GM18858 (cell line): ENCODE data around the gene SCT.

Source experiments
- ATAC-seq: cut with Tn5 transposase; IDR thresholded peaks from one replicate; pipeline ENCODE4 v1.9.1; 2021; ENCODE audit not compliant: unreplicated experiment

The SCT gene

DNA sequence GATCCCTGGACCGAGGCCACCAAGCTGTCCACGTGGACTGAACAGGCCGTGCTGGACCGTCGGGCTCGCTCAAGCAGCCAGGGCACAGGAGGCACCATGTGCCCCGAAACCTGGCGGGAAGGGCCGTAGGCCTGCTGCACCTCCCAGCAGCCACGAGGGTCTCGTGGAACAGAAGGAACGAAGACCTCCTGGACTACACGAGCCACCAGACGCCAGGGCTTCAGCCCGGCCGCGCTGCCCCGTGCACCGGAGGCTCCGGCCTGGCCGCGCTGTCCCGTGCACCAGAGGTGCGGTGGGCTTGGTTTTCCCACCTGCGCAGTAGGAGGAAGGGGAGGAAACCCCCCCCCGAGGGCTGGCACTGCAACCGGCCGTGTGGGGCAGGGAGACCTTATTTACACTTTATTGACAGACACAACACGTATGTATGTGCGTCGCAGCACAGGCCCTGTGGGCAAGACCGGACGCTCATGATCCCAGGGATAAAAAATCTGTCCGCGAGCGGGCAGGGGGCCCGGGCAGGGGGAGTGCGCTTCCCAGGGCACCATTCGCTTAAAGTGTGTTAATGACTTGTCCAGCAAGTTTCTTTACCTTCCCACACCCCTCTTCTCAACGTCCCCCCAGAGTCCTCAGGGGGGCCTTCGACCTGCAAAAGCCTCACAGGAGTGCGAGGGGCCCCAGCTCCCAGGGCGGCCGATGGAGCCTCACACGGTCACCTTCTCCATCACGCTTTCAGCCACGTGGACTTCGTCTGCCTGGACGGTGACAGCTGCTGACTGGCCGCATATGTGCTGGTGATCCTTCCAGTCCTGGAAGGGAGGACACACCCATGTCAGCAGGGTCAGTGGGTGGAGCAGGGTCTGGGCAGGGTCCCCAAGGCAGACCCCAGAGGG lies 17.1 kb upstream of the SCT start:
- ATAC-seq = no peak

DNA sequence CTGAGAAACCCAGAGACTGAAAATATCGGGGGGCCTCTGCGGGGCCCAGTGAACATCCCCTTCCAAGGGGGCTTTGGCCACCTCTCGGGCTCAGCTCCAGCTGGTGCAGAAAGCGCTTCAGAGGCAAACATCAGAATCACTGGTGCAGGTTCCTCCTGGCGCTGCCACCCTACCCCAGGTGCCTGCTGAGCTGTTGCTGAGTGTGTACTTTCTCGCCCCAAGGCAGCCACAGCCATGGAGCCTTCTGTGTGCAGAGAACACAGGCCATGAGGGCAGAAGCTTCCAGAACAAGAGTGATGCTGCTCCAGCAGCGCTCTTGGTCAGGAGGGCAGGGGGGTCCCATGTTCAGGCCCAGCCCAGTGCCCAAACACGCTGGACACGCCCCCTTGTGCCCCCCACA lies 16.4 kb upstream of the SCT start:
- ATAC-seq = no peak

DNA sequence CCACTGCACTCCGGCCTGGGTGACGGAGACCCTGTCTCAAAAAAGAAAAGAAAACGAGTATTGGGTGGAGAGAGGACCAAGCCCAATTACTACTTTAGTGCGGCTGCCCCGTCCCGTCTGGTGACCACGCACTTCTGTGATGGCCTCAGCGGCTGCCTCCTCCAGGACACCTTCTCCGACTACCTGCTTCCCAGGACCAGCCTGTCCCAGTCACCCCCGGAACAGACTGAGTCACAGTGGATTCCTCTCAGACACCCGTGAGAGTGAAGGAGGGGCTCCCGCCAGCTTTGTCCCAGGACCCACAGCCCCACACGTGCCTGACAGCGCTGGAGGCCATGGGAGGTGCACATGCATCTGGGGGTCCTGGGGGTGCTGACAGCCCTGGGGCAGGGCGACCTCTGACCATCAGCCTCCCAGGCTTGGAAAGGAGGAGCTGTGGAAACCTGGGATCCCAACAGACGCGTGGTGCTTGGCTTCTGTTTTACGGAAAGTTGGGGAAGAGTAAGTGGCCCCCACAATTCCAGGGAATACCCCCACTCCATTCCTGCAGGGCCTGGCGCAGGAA lies 14.9 kb upstream of the SCT start:
- no peak for ATAC-seq

DNA sequence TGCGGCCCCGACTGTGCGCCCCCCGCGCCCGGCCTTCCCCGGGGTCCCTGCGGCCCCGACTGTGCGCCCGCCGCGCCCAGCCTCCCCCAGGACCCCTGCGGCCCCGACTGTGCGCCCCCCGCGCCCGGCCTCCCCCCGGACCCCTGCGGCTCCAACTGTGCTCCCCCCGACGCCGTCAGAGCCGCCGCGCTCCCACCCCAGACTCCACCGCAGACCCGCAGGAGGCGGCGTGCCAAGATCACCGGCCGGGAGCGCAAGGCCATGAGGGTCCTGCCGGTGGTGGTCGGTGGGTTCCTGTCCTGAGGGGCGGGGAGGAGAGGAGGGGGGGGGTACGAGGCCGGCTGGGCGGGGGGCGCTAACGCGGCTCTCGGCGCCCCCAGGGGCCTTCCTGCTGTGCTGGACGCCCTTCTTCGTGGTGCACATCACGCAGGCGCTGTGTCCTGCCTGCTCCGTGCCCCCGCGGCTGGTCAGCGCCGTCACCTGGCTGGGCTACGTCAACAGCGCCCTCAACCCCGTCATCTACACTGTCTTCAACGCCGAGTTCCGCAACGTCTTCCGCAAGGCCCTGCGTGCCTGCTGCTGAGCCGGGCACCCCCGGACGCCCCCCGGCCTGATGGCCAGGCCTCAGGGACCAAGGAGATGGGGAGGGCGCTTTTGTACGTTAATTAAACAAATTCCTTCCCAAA lies 13.2 kb upstream of the SCT start:
- ATAC-seq = no peak

DNA sequence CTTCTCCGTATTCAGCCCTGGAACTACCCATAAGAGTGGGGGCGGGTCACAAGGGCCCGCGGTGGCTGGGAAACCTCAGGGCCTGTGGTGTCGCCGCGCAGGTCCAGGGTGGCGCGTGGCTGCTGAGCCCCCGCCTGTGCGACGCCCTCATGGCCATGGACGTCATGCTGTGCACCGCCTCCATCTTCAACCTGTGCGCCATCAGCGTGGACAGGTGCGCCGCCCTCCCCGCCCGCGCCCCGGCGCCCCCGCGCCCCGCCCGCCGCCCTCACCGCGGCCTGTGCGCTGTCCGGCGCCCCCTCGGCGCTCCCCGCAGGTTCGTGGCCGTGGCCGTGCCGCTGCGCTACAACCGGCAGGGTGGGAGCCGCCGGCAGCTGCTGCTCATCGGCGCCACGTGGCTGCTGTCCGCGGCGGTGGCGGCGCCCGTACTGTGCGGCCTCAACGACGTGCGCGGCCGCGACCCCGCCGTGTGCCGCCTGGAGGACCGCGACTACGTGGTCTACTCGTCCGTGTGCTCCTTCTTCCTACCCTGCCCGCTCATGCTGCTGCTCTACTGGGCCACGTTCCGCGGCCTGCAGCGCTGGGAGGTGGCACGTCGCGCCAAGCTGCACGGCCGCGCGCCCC lies 12.5 kb upstream of the SCT start:
- no peak for ATAC-seq

DNA sequence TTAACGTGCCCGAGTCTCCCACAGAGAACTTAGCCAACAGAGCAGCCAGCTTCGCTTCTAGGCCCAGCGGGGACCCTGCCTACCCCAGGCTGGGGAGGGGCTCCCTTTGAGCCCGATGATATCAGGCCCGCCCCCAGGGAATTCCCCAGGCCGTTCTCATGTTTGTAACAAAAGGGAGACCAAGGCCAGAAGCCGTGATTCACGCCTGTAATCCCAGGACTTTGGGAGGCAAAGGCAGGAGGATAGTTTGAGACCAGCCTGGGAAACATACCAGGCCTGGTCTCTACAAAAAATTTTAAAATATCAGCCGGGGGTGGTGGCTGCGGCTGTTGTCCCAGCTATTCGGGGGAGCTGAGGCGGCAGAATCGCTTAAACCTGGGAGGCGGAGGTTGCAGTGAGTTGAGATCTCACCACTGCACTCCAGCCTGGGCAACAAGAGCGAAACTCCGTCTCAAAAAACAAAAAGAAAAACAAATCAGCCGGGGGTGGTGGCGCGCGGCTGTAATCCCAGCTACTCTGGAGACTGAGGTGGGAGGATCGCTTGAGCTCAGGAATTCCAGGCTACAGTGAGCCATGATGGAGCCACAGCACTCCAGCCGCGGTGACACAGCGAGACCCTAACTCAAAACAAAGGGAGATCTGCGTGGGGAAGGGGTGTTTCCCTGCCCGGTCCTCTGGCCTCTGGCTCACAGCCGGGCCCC lies 11.8 kb upstream of the SCT start:
- no peak for ATAC-seq

DNA sequence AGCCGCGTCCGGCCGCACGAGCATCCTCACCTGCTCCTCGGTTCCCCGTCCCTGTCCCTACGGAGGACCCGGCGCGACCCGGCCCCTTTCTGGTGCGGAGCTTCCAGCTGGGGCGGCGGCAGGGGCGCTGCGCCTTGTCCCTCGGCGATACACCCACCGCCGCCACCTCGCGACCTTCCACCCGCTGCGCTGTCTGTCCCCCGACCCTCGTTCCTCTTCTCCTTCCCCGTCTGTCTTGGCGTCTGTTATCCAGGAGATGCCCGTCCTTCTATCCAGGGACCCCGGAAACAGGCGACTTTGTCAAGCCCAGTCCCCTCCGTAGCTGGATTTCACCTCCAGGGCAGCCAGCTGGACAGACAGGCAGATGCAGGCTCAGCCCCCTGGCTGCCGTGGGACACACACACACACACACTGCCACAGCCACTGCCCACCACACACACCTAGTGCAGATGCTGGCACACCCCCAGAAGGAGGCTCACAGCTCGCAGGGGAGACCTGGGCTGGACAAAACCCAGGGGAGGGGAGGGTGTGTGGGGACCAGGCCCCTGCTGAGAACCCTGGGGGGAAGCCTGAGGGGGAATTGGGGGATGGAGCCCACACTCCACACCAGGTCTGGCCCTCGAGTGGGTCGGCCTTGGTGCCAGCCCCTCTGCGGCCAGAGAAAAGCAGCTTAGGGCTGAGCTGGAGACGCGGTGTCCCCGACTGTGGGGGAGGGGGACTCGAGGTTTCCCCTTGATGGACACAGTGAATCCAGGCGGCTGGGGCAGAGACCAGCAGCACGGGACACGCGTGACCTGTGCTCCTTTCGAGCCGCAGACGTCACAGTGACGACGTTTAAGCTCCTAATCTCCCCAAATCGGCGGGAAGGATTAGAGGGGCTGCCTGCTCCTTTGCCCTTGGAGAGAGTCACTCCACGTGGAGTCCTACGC lies 10.9 kb upstream of the SCT start:
- ATAC-seq = no peak

DNA sequence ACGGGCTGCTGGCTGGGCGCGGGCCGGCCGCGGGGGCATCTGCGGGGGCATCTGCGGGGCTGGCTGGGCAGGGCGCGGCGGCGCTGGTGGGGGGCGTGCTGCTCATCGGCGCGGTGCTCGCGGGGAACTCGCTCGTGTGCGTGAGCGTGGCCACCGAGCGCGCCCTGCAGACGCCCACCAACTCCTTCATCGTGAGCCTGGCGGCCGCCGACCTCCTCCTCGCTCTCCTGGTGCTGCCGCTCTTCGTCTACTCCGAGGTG lies 10.3 kb upstream of the SCT start:
- no peak for ATAC-seq

DNA sequence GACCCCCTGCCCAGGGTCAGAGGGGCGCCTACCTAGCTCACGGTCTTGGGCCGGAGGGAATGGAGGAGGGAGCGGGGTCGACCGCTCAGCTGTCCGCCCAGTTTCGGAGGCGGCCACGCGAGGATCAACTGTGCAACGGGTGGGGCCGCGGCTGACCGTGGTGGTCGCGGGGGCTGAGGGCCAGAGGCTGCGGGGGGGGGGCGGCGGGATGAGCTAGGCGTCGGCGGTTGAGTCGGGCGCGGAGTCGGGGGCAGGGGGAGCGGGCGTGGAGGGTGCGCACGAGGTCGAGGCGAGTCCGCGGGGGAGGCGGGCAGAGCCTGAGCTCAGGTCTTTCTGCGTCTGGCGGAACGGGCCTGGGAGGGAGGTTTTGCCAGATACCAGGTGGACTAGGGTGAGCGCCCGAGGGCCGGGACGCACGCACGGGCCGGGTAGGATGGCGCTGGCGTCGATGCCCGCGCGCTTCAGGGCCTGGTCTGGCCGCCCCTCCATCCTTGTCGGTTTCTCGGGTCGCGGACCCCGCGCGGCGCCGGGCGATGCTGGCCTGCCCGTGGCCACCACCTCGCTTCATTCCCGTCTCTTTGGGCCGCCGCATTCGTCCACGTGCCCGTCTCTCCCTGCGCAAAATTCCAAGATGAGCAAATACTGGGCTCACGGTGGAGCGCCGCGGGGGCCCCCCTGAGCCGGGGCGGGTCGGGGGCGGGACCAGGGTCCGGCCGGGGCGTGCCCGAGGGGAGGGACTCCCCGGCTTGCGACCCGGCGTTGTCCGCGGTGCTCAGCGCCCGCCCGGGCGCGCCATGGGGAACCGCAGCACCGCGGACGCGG lies 9.7 kb upstream of the SCT start, which contains the start of gene DRD4:
TSS of gene DRD4 (plus strand) at position 759 of the 822 bp plus-strand sequence. CDS start at position 795, 36 bp downstream.
- ATAC-seq = no peak

DNA sequence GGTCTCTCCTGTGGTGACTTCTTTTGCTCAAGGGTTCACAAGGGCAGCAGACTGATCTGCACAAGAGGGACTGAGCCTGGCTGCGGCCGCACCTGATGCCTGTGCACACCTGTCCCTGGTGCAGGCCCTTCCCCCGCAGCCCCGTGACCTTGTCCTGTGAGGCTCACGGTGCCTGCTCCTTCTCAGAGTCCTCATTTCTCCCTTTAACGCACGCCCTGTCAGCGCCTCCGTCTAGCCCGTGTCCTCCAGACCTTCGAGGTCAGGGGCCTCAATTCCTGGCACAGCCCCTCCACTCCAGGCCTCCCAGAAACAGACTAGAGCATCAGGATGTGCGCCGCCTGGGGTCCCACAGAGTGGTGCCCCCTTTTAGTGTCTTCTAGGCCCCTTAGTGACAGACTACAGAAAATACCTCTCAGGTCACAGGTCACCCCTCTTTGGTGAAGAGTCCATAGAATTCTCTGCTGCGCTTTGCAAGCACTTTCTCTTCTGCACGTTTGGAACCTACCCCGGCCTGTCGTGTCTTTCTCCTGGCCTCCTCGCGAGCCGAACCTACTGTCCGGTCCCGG lies 9.0 kb upstream of the SCT start:
- ATAC-seq = no peak

DNA sequence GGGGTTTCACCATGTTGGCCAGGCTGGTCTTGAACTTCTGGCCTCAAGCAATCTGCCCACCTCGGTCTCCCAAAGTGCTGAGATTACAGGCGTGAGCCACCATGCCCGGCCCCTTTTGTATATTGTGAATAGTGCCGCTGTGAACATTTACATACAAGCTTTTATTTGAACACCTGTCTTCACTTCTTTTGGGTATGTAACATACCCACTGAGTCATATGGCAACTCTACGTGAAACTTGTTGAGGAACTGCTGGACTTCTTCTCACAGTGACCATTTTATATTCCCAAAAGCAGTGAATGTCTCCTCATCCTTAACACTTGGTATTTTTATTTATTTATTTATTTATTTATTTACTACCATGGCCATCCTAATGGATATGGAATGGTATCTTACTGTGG lies 3.9 kb upstream of the SCT start:
- ATAC-seq = no peak

DNA sequence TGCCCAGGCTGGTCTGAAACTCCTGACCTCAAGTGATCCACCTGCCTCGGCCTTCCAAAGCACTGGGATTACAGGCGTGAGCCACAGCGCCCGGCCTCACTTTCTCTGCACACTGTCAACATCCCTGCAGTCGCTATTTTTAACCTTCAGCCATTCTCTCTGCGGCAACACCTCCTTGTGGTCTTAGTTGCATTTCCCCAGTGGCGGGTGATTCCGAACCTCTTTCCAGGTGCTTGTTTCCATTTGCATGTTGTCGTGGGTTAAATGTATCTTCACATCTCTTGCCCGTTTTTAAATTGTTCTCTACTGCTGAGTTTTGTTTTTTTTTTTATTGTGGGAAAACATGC lies 2.2 kb upstream of the SCT start:
- no peak for ATAC-seq

DNA sequence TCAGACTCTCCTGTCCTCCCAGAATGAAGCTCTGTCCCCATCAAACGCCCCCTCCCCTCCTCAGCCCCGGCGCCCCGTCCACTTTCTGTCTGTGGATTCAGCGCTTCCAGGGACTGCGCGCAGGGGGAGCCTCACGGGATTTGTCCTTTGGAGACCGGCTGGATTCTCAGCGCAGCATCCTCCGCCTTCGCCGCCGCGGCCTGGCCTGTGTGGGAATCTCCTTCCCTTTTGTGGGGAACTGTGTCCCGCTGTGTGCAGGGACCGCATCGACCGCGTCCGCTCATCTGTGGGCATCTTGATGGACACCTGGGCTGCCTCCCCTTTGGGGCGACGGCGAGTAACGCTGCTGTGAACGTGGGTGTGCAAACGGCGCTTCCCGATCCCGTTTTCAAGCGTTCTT lies 1.1 kb upstream of the SCT start:
- ATAC-seq = no peak

DNA sequence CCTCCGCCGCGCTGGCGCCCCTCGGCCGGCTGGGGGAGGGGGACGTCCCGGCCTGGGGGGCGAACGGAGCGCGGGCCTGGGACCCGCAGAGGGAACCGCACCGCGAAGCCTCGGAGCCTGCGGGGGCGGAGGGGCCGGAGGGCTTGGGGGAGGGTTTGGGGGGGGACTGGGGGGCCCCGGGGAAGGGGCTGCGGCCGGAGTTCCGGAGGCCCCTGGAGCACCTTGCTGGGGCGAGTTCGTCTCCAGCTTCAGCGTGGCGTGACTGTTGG lies 261 bp upstream of the SCT start:
- ATAC-seq = no peak

DNA sequence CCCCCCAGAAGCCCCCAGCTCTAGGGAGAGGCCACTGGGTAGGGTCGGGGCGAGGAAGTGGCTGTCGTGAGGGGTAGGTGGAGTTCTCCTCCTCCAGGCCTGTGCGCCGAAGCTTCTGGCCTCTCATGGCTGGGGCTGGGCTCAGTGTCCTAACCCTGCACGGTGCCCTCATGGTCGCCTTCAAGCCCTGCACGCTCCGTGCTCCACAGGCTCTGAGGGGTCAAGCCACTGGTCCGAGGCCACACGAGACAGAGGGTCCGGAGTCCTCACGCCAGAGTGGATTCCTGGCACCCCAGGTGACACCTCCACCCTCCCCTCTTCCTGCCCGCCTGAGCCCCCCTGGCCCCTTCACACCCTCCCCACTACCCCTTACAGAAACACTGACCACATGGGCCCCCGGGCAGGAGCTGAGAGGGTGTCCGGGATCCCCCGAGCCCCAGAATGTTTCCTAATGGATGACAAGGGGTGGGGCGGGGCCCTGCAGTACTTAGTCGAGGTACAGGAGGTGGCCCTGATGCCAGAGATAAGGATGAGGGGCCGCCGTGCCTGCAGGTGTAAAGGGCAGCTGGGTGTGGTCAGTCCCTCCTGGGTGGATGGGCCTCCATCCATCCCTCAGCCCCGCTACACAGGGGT lies 1.2 kb downstream of the SCT start:
- no peak for ATAC-seq

DNA sequence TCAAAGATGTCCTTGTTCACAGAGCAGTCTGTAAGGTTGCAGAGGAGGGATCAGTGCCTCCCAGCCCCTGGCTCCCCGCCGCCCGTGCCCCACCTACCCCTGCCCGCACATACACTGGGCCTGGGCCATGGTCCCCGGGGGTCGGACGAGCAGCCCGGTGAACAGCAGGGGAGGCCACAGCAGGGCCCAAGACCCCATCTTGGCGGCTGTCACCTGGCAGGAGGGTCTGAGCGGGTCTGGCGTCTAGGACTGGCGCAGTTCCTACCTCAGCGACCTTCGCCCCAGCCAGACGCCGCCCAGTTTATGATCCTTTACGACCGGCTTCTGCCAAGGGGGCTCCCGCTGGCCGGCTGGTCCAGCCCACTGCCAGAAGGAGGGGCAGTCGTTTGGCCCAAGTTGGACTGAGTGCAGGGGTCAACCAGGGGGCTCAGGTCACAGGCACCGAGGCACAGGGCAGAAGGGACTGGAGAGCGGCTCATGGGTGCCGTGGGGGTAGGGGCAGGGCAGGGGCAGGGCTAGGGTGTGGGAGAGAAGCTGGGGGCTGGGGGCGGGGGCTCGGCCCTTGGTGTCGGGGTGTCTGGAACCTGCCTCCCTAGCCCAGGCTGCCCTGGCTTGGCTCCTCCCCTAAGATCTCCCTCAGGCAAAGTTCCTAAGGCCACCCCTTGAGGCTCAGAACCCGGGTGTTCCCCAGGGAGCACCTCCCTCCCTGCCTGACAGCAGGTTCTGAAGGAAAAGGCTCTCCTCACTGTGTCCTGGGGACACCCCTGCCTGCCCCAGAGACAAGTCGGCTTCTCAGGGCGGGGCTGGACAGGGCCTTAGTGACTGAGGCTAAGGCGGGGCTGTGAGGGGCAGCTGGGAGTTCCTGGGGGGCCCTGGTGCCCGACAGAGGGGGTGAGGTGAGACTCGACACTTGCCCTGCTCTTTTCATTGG lies 2.0 kb downstream of the SCT start, which contains the start of gene CDHR5:
TSS of gene CDHR5 (minus strand) at position 251 of the 931 bp plus-strand sequence. CDS start at position 198, 53 bp downstream.
- no peak for ATAC-seq

DNA sequence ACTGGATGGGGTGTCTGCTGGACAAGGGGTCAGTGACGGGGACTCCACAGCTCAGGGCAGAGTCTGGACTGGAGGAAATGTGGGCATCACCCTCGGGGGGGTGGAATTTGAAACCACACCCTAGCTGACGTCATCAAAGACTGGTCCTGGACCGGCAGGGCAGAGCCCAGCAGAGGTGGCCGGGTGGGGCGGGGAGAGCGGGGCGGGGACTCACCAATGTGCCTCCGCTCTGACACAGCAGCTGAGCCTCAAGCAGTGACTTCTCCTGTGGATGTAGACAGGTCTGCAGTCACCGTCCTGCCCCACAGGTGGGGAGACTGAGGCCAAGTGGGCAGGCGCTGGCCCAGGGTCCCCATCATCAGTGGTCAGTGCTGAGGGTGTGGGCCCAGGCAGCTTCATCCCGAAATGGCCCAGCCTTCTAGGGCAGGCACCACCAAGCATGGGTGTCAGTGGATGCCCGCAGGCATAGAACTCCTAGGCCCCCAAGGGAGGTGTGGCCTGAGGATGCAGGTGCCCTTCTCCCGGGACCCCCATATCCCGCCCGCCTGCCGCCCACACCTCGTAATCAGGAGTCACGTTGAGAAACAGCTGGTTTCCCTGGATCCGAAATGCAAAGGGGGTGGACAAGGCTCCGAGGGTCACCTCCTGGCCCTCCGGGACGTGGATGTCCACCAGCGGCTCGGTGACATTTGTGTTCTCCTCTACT lies 2.8 kb downstream of the SCT start:
- no peak for ATAC-seq
